Measurements from ENCODE around the gene RAD51B. TPM values are rescaled to one million over a fixed set of nuclear protein-coding genes. Genes with fewer than 3 reads are reported as not detected.

Gene RAD51B
- polyA plus RNA-seq, 3 donors = 3.6 to 11.6 (median 9.4) TPM

GRCh38 chr14:68616221-68616902, 796.8 kb downstream of the RAD51B start:
- no peak for DNase-seq
- no peak overlapping the region for H3K27ac Mint-ChIP-seq
- no peaks in the 10 kb centered on the region for H3K79me2 ChIP-seq (ENCODE audit: insufficient read depth, low read length)
- H3K4me2 ChIP-seq (replicated peaks; ENCODE audit: extremely low read depth, low read length, poor library complexity, severe bottlenecking) = no peak overlapping the region
- H3K4me1 Mint-ChIP-seq = peaks cover 9% of the 10 kb centered on the region
- no peaks in the 10 kb centered on the region for H3K27me3 ChIP-seq (ENCODE audit: control insufficient read depth in 2 of 2, insufficient read depth in 2 of 2, low read length in 2 of 2)
- H4K20me1 ChIP-seq (ENCODE audit: insufficient read depth, low read length) = no peaks in the 10 kb centered on the region
- H3K36me3 Mint-ChIP-seq = peaks cover 7 to 11% of the 10 kb centered on the region in 2 donors
- TF ChIP-seq CTCF (IDR thresholded peaks at IDR 0.05) = no peak
- intact Hi-C loops (cut with micrococcal nuclease) = loop anchor here in 1 of 2 donors (5.0 to 10.0 kb wide), 2 partner anchors 34 to 52 kb away; no protein-coding TSS in a partner anchor
- H3K9me3 ChIP-seq (replicated peaks in 1 of 2; ENCODE audit: control insufficient read depth in 1 of 2, insufficient read depth in 1 of 2, low read length in 2 of 2) = peaks cover 39 to 55% of the 10 kb centered on the region in 2 donors
- peaks cover 0 to 10% of the 10 kb centered on the region in 2 donors for H3K36me3 ChIP-seq (replicated peaks in 1 of 2; ENCODE audit: control insufficient read depth in 1 of 2, insufficient read depth in 2 of 2, low read length in 2 of 2)
- H3K4me1 ChIP-seq (ENCODE audit: control insufficient read depth in 1 of 2, insufficient read depth in 2 of 2, low read length in 2 of 2) = peaks cover 6 to 16% of the 10 kb centered on the region in 2 donors
- H3K27ac ChIP-seq (ENCODE audit: low read depth in 1 of 2, low read length in 2 of 2) = no peak overlapping the region
- H3K27me3 Mint-ChIP-seq (ENCODE audit: low read depth in 3 of 3) = peaks cover 0 to 3% (median 0%) of the 10 kb centered on the region in 3 donors
- H2AFZ ChIP-seq (ENCODE audit: insufficient read depth, low read depth, low read length, poor library complexity, severe bottlenecking) = no peak overlapping the region
- H3K4me3 ChIP-seq (replicated peaks in 1 of 3; ENCODE audit: low read depth in 2 of 3, low read length in 3 of 3) = peak overlapping the region in 1 of 3 experiments; percentile 5
- WGBS (ENCODE audit: insufficient coverage) = no CpG with 5 or more reads among the region's 1 CpG
- no peak overlapping the region for H3K4me3 Mint-ChIP-seq
- H3K9me3 Mint-ChIP-seq = peaks cover 39 to 69% (median 63%) of the 10 kb centered on the region in 7 donors
- no peak overlapping the region for H3K9ac ChIP-seq (ENCODE audit: insufficient read depth, low read length, poor library complexity, severe bottlenecking)

GRCh38 chr14:68619790-68620574, 800.4 kb downstream of the RAD51B start:
- Mint-ChIP-seq H3K36me3 (peaks cover 7 to 10% of the 10 kb centered on the region in 2 donors), H3K9me3 (peaks cover 32 to 54% (median 46%) of the 10 kb centered on the region in 7 donors), H3K4me1 (peaks cover 14% of the 10 kb centered on the region), H3K27ac (peak overlapping the region in 2 of 7 donors; percentile 57 to 66), H3K27me3 (ENCODE audit: low read depth in 3 of 3) (peaks cover 0 to 4% (median 0%) of the 10 kb centered on the region in 3 donors), H3K4me3 (no peak overlapping the region)
- Histone ChIP-seq H3K9ac (ENCODE audit: insufficient read depth, low read length, poor library complexity, severe bottlenecking) (no peak overlapping the region), H3K4me3 (replicated peaks in 1 of 3; ENCODE audit: low read depth in 2 of 3, low read length in 3 of 3) (no peak overlapping the region), H4K20me1 (ENCODE audit: insufficient read depth, low read length) (no peaks in the 10 kb centered on the region), H2AFZ (ENCODE audit: insufficient read depth, low read depth, low read length, poor library complexity, severe bottlenecking) (no peak overlapping the region), H3K4me2 (replicated peaks; ENCODE audit: extremely low read depth, low read length, poor library complexity, severe bottlenecking) (no peak overlapping the region), H3K9me3 (replicated peaks in 1 of 2; ENCODE audit: control insufficient read depth in 1 of 2, insufficient read depth in 1 of 2, low read length in 2 of 2) (peaks cover 23 to 40% of the 10 kb centered on the region in 2 donors), H3K79me2 (ENCODE audit: insufficient read depth, low read length) (no peaks in the 10 kb centered on the region), H3K36me3 (replicated peaks in 1 of 2; ENCODE audit: control insufficient read depth in 1 of 2, insufficient read depth in 2 of 2, low read length in 2 of 2) (peaks cover 0 to 10% of the 10 kb centered on the region in 2 donors), H3K27ac (ENCODE audit: low read depth in 1 of 2, low read length in 2 of 2) (no peak overlapping the region), H3K4me1 (ENCODE audit: control insufficient read depth in 1 of 2, insufficient read depth in 2 of 2, low read length in 2 of 2) (peaks cover 10 to 11% of the 10 kb centered on the region in 2 donors), H3K27me3 (ENCODE audit: control insufficient read depth in 2 of 2, insufficient read depth in 2 of 2, low read length in 2 of 2) (no peaks in the 10 kb centered on the region)
- no CpG with 5 or more reads among the region's 4 CpGs for WGBS (ENCODE audit: insufficient coverage)
- DNase-seq = no peak
- TF ChIP-seq CTCF (IDR thresholded peaks at IDR 0.05) = no peak
- intact Hi-C loops (cut with micrococcal nuclease) = loop anchor here in 1 of 2 donors (5.0 to 10.0 kb wide), 2 partner anchors 38 to 55 kb away; no protein-coding TSS in a partner anchor
